NB4 (cell line): ENCODE results near the gene ANKHD1.

Source experiments
- MYC ChIP-seq: IDR thresholded peaks from 2 replicates; pipeline ENCODE4 v1.6.1; 2011; ENCODE audit warnings: low read depth, low read length
- POLR2A ChIP-seq: IDR thresholded peaks from 2 replicates; pipeline ENCODE4 v1.6.1; 2011; ENCODE audit warnings: mild to moderate bottlenecking; ENCODE audit not compliant: insufficient read length; ENCODE audit errors: extremely low read depth
- TF ChIP-seq, protein P1 (sequence below): IDR thresholded peaks from one replicate; pipeline ENCODE4 v1.5.1; 2012; ENCODE audit warnings: low read depth, low read length

DNA sequence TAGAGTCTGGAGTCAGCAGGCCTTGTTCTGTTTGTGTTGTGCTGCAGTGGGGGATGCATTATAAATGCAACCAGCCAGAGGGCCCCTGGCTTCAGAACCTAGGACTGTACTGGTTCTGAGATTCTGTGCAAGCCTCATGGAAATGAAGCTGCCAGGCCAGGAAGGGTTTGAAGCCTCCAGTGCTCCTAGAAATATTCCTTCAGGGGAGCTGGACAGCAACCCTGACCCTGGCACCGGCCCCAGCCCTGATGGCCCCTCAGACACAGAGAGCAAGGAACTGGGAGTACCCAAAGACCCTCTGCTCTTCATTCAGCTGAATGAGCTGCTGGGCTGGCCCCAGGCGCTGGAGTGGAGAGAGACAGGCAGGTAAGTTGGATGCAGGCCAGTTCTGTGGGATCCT lies 41.5 kb upstream of the ANKHD1 start, which contains the start of gene SLC4A9:
- TF ChIP-seq, protein P1, sequence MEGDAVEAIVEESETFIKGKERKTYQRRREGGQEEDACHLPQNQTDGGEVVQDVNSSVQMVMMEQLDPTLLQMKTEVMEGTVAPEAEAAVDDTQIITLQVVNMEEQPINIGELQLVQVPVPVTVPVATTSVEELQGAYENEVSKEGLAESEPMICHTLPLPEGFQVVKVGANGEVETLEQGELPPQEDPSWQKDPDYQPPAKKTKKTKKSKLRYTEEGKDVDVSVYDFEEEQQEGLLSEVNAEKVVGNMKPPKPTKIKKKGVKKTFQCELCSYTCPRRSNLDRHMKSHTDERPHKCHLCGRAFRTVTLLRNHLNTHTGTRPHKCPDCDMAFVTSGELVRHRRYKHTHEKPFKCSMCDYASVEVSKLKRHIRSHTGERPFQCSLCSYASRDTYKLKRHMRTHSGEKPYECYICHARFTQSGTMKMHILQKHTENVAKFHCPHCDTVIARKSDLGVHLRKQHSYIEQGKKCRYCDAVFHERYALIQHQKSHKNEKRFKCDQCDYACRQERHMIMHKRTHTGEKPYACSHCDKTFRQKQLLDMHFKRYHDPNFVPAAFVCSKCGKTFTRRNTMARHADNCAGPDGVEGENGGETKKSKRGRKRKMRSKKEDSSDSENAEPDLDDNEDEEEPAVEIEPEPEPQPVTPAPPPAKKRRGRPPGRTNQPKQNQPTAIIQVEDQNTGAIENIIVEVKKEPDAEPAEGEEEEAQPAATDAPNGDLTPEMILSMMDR = no peak
- TF ChIP-seq MYC = no peak
- no peak for TF ChIP-seq POLR2A
